ENCODE data around the gene WNT1. TPM values are rescaled to one million over a fixed set of nuclear protein-coding genes. Genes with fewer than 3 reads are reported as not detected.

Gene WNT1
- total and polyA plus RNA-seq, 2 of the 4 experiments (the other 2 are of a cell fraction) = not detected

GRCh38 chr12:49021292-49021915 is 43.3 kb downstream of the WNT1 start:
- Histone ChIP-seq H2BK120ac (ENCODE audit: low read depth, low read length) (no peak overlapping the region), H3K9ac (ENCODE audit: low read depth, low read length) (no peak overlapping the region), H3K9me1 (ENCODE audit: insufficient read depth, low read length) (no peaks in the 10 kb centered on the region), H3K27ac (ENCODE audit: insufficient read depth, low read length) (no peak overlapping the region), H4K5ac (ENCODE audit: low read depth, low read length) (no peak overlapping the region), H2AK9ac (replicated peaks; ENCODE audit: low read depth, low read length, poor library complexity) (no peak overlapping the region), H3K4me3 (ENCODE audit: insufficient read depth, low read depth, low read length) (no peak overlapping the region), H4K20me1 (ENCODE audit: insufficient read depth, low read length) (0 out of 2 replicates have a peak, but pooled peaks cover 2% of the 10 kb centered on the region), H3K14ac (replicated peaks; ENCODE audit: low read depth, low read length) (no peak overlapping the region), H3K18ac (ENCODE audit: low read depth, low read length) (no peak overlapping the region), H3K4me2 (ENCODE audit: low read depth, low read length) (no peak overlapping the region), H3K56ac (ENCODE audit: extremely low read depth, insufficient read depth, low read length) (no peak overlapping the region), H3K9me3 (ENCODE audit: control insufficient read depth, insufficient read depth, low read length) (no peaks in the 10 kb centered on the region), H2BK5ac (ENCODE audit: low read depth, low read length, poor library complexity, severe bottlenecking) (no peak overlapping the region), H3K36me3 (ENCODE audit: control insufficient read depth, insufficient read depth, low read length) (peaks cover 46% of the 10 kb centered on the region), H3K4ac (ENCODE audit: low read depth, low read length) (no peak overlapping the region), H2BK20ac (ENCODE audit: low read depth, low read length) (no peak overlapping the region), H3K27me3 (ENCODE audit: control insufficient read depth, insufficient read depth, low read length) (no peaks in the 10 kb centered on the region), H3K23ac (ENCODE audit: low read depth, low read length) (no peak overlapping the region), H3K79me1 (ENCODE audit: low read depth in 1 of 2, low read length in 2 of 2) (peaks cover 35 to 40% of the 10 kb centered on the region in 2 experiments), H2BK15ac (ENCODE audit: low read depth, low read length) (no peak overlapping the region), H2AK5ac (ENCODE audit: low read depth, low read length) (no peak overlapping the region), H3K4me1 (ENCODE audit: control insufficient read depth, insufficient read depth, low read length) (peaks cover 3% of the 10 kb centered on the region), H4K91ac (ENCODE audit: insufficient read depth, low read depth, low read length) (no peak overlapping the region), H4K8ac (ENCODE audit: low read depth in 2 of 2, low read length in 2 of 2) (no peak overlapping the region), H2AFZ (replicated peaks; ENCODE audit: low read length, poor library complexity) (no peak overlapping the region)
- TSS peak; percentile 60 for BruUV-seq (replicated peaks)
- intact Hi-C loops (cut with micrococcal nuclease) (no loop called here), dilution Hi-C loops (cut with HindIII; ENCODE audit: low sequenced_read_pairs, unreplicated experiment) (no loop called here), in situ Hi-C loops (cut with MboI; ENCODE audit: low sequenced_read_pairs) (no loop called here)
- no peak for DNase-seq
- ATAC-seq (ENCODE audit: low read depth) = no peak
- TF ChIP-seq RAD21 (IDR thresholded peaks at IDR 0.05; ENCODE audit: low read length) (no peak), CEBPB (IDR thresholded peaks at IDR 0.05; ENCODE audit: low read depth, low read length) (no peak), ELK1 (IDR thresholded peaks at IDR 0.05; ENCODE audit: borderline replicate concordance, low read depth, low read length) (no peak), RCOR1 (IDR thresholded peaks at IDR 0.05; ENCODE audit: insufficient replicate concordance, low read length) (no peak), BHLHE40 (IDR thresholded peaks at IDR 0.05; ENCODE audit: low read depth, low read length) (no peak), MAZ (IDR thresholded peaks at IDR 0.05; ENCODE audit: borderline replicate concordance, low read depth, low read length) (no peak), USF2 (IDR thresholded peaks at IDR 0.05; ENCODE audit: low read depth, low read length) (no peak), MXI1 (IDR thresholded peaks at IDR 0.05; ENCODE audit: borderline replicate concordance, low read depth, low read length) (no peak), CHD1 (IDR thresholded peaks at IDR 0.05; ENCODE audit: low read depth, low read length) (no peak), FOS (IDR thresholded peaks at IDR 0.05; ENCODE audit: low read depth, low read length) (no peak)
- TF ChIP-seq, protein P1, sequence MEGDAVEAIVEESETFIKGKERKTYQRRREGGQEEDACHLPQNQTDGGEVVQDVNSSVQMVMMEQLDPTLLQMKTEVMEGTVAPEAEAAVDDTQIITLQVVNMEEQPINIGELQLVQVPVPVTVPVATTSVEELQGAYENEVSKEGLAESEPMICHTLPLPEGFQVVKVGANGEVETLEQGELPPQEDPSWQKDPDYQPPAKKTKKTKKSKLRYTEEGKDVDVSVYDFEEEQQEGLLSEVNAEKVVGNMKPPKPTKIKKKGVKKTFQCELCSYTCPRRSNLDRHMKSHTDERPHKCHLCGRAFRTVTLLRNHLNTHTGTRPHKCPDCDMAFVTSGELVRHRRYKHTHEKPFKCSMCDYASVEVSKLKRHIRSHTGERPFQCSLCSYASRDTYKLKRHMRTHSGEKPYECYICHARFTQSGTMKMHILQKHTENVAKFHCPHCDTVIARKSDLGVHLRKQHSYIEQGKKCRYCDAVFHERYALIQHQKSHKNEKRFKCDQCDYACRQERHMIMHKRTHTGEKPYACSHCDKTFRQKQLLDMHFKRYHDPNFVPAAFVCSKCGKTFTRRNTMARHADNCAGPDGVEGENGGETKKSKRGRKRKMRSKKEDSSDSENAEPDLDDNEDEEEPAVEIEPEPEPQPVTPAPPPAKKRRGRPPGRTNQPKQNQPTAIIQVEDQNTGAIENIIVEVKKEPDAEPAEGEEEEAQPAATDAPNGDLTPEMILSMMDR (conservative IDR thresholded peaks at IDR 0.05; ENCODE audit: low read depth, low read length) = no peak
- ChIA-PET POLR2A (ENCODE audit: unreplicated experiment) (no interaction called here), CTCF (no interaction called here)
- WGBS, 2 experiments (ENCODE audit: extremely low coverage in 2 of 2, insufficient read length in 1 of 2) = no CpG with 5 or more reads among the region's 11 CpGs

Measured in IMR-90 (cell line).